Stimulated activated CD4-positive, alpha-beta T cell treated with anti-CD3 and anti-CD28 coated beads, TNF-alpha, amount 100 ng/mL, for 1 hour (primary cell): Measurements from ENCODE around the gene SCAF1.

Source experiments
- DNase-seq, 3 donors: peaks; one replicate each; pipeline ENCODE4 v3.0.0-alpha.2; 2020; ENCODE audit warnings: low read depth in 3 of 3, low spot score in 1 of 3

Gene SCAF1

DNA sequence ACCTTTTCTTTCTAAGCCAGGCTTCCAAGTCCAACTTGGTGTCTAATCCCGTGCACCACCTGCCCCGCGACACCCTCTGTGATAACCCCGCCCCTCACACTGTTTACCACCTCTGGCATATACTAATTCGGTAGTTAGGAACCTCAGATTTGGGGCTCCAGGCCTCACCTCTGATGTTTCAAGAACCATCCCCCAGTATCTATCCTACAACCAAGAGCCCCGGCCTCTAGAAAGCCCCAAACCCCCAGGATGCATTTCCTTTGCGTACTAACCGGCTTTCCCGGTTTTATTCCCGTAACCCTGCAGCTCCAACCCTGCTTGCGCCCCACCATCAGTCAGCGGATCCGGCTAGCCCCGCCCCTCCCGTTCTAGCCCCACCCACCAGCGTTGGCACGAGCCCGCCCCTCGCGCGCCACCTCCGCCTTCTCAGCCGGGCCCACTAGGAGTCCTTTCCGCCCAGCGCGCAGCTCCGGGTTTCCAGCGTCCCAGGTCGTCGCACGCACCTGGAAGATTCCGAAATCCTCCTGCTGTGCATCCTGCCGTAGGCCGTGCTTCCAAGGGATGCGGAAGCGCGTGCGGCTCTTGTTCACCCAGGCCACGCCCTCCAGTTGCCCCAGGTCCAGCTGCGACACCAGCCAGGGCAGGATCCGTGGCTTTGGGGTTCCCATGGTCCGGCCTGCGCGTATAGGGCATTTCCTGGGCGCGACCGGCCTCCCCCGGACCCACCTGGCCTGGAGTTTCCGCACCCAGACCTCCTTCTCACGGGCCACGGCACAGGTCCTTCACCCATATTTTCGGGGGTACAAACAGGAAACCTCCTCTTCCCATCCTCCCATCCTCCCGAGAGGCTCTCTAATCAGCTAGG, 22.4 kb downstream of the SCAF1 start:
- peak; percentile 78 to 95 (median 82) for DNase-seq

DNA sequence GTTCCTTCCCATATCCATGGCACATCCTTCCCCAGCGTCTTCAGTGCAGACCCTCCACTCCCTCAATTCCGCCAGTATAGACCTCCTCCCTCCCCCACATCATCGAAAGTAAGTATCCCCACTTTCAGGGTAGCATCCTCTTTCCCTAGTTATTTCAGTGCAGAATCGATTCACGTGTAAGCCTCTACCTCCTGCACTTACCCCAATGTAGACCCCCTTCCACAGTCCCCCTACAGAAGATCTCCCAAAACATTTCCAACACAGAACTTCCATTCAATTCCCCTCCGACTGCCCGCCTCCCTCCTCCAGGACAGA, 23.0 kb downstream of the SCAF1 start:
- no peak for DNase-seq

DNA sequence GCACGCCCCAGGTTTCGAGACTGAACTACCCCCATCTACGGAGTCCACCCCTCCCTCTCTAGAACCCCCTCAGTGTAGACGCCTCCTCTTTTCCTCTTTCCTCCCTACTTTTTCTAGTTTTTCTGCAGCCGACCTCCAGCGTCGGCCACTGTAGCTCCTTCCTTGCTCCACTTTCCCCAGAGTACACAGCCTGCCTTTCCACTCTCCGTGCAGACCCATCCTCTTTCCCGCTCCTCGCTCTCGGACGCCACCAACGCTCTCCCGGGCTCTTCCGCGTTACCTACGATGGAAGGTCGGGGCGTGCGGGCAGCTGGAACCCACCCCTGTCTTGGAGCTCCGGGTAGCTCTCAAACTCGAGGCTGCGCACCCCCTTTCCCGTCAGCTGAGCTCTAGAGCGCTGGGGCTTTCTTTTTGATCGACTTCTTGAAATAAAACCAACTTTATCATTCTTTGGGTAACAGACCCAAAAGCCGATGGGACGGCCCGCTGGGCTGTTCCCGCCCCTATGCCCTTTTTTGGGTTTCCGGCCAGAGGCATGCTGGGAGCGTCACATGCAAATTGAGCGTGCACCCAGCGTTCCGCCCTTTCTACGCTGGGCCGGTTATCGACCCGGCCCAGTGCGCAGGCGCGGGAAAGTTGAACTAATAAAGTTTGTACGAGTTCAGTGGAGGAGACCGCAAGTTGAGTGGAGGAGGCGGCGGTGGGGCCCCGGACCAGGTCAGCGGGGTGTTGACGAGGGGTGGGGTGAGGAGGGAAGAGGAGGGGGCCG, 23.5 kb downstream of the SCAF1 start, which contains the start of the genes BCL2L12 and IRF3:
Gene BCL2L12, plus strand, starts transcription at position 583 of the 769 bp plus-strand sequence. CDS start 760 bp downstream, outside the sequence.
Gene IRF3, minus strand, starts transcription at position 507 of the 769 bp plus-strand sequence. CDS start 1,019 bp downstream, outside the sequence.
- peak; percentile 98 to 99 (median 99) for DNase-seq

DNA sequence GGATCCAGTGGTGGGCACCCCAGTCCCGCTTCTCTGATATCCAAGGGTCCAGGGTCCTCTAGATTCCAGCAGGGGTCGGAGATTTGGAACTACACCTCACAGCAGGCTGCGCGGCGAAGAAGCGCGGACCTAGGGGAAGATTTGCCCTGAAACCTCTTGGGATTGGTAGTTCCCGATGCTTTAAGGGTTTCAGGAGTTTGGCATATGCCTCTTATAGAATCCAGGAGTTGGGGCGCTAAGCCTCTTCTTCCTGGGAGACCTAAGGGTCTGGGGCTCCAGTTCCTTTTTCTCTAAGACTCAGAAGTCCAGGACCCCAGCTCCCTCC, 24.1 kb downstream of the SCAF1 start:
- DNase-seq, result no peak

DNA sequence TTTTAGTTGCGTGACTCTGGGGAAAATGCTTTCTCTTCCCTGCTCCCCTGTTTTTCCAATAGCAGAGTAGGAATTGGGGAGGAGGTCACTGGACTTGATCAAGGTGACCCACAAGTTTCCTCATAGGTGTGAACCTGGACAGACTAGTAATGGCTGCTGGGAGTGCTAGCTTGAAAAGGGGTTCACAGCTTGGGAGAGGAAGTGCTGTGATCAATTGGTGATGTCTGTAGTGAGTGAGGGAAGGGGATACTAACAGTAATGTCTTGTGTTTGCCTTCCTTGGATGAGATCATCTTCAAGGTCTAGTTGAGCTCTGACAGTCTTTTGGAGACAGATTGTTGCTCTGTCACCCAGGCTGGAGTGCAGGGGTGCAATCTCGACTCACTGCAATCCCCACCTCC, 25.5 kb downstream of the SCAF1 start:
- DNase-seq, result no peak

DNA sequence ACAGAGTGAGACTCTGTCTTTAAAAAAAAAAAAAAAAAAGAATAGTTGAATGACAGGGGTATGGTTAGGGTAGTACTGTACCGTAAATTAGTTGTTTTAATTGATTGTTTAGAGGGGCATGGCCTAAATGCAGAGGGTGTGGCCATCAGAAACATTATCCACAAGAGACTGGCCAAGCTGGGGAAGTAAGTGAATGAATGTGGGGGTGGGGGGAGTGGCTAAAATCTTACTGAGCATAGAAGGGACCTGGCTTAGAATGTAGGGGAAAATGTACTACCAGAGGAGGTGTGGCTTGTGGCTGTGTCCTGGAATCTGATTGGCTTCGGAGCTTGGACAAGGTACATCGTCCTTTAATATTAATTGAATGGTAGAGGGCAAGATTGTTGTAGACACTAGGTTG, 27.5 kb downstream of the SCAF1 start:
- no peak for DNase-seq

DNA sequence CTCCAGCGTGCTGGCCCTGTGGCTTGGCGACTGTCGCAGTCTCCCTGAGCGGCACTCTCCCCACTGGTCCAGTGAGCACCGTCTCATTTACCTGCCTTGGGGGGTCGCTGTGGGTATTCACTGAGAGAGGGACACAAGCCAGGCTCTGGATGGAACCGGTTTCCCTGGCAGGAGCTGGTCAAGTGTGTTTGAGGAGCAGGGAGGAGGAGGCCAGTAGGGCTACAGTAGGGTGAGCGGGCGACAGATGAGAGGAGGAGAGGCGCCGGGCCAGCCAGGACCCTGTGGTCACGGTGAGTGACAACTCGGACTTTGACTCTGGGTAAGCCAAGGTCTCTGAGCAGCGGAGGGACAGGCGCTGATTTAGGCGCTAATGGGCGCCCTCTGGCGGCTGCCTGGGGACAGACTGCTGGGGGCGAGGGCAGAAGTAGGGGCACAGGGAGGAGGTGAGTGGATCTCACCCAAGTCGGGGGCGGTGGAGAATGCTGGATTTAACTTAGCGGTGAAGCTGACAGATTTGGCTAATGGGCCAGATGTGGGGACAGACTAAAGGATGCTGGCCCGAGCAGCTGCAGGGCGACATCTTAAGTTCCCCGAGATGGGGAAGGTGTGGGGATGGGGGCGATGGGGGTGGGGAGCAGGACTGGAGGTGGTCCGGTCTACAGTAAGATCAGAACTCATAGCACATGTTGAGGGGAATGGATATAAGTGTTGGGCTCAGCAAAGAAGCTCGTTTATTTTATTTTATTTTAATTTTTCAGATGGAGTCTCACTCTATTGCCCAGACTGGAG, 30.3 kb downstream of the SCAF1 start:
- peak in 2 of 3 donors; percentile 48 to 75 for DNase-seq

DNA sequence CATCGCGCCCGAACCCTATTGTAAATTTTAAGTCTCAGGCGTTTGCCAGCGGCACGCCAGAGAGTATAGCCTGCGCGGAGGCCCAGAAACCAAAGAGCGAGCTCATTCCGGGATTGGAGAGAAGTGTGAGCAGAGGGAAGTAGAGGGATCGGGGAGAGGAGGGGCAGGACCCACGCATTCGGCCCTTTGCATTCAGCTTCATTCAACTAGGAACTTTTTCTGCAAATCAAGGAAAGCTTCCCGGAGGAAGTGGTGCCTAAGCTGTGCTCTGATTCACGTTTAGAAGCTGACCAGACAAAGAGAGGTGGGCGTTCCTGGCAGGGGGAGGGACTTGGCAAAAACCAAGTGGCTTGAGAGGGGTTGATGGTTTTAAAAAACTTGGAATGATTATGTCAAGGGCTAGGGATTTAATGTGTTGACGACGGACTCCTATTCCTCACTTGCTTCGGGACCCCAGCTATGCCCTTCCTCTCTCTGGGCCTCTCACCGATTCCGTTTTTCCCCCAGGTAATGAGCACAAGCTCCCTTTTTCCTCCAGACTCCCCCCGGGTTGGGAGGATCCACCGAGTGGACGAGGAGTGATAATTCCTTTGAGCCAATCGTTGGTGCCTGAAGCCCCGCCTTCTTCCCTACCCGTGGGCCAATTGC, 34.3 kb downstream of the SCAF1 start:
- peak in 1 of 3 donors; percentile 24 for DNase-seq

DNA sequence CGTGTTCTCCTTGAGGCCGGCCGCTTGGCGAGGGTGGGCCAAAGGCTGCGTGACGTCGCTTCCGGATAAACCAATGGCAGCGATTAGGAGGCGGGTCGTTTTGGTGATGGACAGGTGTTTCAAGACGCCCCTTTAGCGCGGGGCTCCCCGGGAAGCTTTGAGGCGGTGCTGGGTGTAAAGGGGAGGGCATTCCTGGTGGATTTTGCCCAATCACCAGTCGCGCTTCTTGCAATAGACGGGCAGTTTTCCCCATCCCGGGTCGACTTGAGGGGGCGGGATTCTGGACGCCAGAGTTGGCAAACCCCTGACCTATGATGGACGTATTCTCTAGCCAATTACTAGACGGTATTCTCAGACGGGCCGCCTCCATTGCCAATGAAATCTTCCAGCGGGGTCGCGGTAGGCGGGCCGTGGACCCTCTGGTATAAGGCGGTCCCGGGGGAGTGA, 34.8 kb downstream of the SCAF1 start:
- DNase-seq, result peak; percentile 95 to 97 (median 95)

DNA sequence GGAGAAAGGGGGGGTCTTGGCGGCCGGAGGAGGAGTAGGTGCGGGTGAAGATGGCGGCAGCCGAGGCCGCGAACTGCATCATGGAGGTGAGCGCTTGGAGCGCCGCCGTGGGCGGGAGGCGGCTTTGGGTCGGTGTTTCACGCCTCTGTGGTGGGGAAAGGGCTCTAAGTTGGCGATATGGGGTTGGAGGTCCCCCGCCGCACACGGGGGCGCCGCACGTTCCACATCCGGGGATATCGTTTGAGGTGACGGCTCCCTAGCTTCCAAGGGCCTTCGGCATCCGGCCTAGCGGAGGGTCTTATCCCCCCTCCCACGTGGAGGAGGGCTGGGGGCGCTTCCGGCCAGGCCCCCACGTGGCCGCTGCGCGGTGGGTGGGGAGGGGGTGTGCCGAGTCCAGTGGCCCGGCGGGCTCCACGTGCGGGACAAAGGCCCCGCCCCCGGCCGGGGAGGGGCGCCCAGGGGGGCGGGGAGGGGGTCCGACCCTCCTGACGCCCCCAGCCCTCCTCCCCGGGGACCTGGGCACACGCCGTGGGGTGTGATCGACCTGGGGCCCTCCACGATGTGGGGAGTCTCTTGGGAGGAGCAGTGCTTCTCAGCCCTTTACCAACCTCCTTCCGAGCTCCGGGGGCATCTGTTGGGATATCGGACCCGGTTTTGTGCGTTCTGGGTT, 35.4 kb downstream of the SCAF1 start, which contains the start of gene PRMT1:
Gene PRMT1, plus strand, starts transcription at position 41 of the 670 bp plus-strand sequence. Its CDS starts 10 bp downstream, at position 51.
- peak in 1 of 3 donors; percentile 43 for DNase-seq

DNA sequence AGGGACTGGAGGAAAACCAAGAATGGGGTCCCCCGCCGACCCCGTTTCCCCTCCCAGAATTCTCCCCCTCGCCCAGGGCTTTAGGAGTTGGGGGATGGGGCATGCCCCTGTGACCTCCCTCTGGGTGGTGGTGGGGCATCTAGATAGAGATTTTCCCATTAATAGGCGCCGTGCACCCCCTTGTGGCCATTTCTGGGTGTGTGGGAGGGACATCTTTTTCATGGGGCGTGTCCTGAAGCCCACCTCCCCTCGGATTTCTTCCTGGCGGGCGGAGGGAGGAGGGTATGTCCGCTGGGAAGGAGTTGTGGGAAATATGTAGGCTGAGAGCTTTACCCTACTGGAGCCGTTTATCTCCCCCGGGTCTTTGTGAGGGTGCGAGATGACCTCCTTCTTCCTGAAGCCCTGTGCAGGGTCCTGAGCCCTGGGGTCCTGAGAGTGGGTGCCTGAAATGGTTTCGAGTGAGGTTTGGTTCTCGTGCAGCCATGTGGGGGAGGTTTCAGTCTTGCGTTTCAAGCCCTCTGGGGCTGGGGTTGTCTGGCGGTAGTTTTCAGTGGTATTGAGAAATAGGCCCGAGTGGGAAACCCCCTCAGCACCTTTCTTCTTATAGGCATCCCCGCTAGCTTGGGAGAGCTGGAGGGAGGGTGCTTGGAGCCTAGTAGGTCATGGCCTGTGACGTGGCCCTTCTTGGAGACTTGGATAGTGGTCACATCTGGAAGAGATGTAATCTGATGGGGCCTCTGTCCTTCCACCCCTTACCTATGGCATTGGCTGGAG, 36.1 kb downstream of the SCAF1 start:
- DNase-seq, result peak in 2 of 3 donors; percentile 65 to 74

DNA sequence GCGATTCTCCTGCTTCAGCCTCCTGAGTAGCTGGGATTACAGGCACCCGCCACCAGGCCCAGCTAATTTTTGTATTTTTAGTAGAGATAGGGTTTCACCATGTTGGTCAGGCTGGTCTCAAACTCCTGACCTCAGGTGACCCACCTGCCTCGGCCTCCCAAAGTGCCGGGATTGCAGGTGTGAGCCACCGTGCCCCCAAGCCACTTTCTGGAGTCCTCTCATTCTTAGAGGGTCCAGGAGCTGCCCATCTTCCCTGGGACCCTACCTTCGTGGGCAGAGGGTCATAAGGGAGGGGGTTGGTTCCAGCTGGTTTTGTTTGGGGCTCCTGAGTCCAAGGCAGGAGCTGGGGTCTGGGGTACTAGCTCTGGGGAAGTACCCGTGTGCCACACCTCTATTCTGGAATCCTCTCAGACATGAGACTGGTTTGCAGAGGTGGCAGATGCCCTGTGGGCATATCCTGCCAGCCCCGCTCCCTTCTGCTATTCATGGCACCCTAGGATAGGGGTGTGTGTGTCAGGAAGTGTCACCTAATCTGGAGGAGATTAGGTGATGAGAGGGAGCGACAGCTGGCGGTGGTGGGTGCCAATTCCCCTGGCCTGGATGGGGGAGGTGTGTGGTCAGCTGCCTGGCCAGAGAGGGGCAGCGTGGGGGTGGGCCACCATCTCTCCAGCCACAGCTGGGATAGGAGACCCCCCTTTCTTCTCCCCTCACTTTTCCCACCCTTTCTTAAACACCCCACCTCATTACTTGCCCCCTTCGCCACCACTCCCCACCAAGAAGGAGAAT, 37.2 kb downstream of the SCAF1 start:
- no peak for DNase-seq

DNA sequence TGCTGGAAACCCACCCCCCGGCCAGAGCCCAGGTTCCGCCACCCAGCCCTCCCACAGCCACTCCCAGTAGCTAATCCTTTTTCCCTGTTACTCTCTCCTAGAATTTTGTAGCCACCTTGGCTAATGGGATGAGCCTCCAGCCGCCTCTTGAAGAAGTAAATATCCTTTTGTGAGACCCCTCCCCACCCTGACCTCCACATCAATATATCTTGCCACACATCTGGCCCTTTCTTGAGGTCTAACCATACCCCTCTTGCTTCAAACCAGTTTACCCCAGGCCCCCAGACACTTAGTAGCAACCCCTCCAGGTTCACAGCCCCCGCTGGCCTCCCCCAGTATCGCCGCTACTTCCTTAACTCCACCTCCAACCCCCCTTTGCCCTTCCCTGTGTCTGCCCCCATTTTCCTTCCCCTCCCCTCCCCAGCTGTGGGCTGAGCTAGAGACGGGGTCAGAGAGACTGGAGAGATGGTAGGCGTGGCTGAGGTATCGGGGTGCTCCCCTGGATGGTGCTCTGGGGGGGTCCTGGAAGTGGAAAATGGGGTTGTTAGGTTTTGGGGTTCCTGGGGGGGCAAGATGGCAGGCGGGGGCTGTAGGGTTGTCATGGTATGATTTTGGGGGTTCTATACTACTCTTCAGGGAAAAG, 37.9 kb downstream of the SCAF1 start:
- DNase-seq, result no peak

DNA sequence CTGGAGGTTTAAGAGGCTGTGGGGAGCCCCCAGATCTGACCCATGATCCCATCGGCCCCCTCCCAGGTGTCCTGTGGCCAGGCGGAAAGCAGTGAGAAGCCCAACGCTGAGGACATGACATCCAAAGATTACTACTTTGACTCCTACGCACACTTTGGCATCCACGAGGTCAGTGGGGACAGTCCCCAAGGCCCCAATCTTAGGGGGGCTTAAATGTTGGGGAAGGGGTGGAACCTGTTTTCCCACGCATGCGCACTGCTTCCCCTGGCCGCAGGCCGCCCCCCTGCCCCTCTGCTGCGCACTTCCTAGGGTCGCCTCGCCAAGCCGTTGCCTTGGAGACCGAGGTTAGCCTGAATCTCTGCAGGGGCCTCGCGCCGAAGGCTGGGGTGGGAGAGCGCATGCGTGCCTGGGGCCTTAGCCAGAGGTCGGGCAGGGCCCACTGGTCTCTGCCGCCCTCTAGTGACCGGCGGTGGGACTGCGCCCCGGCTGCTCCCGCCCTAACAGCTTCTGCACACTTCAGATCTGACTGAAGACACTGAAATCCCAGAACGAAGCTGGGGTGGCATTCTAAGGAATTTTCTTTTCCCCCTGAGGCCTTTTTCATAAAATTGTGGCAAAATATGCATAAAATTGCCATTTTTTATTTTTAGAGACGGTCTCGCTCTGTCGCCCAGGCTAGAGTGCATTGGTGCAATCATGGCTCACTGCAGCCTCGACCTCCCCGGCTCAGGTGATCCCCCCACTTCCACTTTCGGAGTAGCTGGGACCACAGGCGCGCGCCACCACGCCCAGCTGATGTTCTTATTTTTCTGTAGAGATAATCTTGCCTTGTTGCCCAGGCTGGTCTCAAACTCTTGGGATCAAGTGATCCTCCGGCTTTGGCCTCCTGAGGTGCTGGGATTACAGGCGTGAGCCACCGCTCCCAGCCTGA, 38.7 kb downstream of the SCAF1 start:
- DNase-seq, result peak; percentile 85 to 99 (median 90)

DNA sequence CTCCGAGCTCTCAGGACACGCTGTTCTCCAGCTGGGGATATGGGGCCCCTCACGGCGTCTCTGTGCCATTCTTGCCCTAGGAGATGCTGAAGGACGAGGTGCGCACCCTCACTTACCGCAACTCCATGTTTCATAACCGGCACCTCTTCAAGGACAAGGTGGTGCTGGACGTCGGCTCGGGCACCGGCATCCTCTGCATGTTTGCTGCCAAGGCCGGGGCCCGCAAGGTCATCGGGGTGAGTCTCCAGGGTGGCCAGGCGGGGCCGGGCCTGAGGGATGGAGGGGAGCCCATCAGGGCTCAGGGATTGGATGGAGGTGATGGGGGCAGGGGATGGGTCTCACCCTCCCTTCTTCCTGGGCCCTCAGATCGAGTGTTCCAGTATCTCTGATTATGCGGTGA, 39.8 kb downstream of the SCAF1 start:
- DNase-seq, result no peak

DNA sequence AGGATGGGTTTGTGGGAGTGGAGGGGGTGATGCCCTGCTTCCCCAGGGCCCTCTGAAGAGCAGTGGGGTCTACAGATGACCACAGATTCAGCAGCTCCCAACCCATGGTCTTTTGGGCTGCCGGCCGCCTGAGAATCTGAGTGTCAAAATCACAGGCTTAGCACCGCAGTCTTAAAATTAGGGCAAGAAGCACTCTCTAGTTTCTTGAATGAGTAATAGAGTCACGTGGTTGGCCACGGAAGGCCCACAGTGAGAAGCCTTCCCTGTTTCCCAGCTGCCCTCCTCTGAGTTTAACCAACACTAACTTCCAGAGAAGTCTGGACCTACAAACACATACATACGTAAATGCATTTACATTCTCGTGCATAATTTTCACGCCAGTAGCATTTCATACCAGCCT, 40.3 kb downstream of the SCAF1 start:
- DNase-seq, result no peak

DNA sequence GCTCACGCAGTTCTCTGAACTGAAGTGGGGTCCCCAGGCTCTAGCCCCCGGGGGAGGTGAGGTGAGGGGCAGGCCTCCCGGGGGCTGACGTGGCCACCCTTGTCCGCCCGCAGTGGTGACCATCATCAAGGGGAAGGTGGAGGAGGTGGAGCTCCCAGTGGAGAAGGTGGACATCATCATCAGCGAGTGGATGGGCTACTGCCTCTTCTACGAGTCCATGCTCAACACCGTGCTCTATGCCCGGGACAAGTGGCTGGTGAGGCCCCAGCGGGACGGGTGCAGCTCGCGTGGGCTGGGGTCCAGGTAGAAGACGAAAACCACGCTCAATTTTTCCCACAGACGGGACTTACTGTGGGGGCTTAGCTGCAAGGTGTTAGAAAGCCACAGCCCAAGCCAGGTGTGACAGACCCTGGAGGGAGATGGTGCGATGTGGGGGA, 41.8 kb downstream of the SCAF1 start:
- no peak for DNase-seq
